SK-MEL-5 (cell line): ENCODE measurements around the gene RBP3. TPM values are rescaled to one million over a fixed set of nuclear protein-coding genes. Genes with fewer than 3 reads are reported as not detected.

Experiments
- DNase-seq: peaks from one replicate; pipeline ENCODE4 v3.0.0-alpha.2; 2016; ENCODE audit warnings: low read depth, low spot score
- in situ Hi-C: cut with HindIII; loops from 2 replicates; pipeline ENCODE4 v1.10.0; 2016; ENCODE audit warnings: low sequenced_read_pairs, high pct_unique_total_duplicates, low pct_unique_long_range_greater_than_20kb
- total RNA-seq: library from RNA; depleted of rRNA; stranded (reverse); fragments of >200 nt; shearing (Covaris generic); gene quantifications from 2 replicates; pipeline ENCODE4 v1.2.3, GENCODE V29; 2014

RBP3 gene
- total RNA-seq, 1 experiment from 2014 or later: not detected

GRCh38 chr10:47362199-47362598, 14.0 kb downstream of the RBP3 start:
- DNase-seq: no peak
- in situ Hi-C loops: no loop called here

DNA sequence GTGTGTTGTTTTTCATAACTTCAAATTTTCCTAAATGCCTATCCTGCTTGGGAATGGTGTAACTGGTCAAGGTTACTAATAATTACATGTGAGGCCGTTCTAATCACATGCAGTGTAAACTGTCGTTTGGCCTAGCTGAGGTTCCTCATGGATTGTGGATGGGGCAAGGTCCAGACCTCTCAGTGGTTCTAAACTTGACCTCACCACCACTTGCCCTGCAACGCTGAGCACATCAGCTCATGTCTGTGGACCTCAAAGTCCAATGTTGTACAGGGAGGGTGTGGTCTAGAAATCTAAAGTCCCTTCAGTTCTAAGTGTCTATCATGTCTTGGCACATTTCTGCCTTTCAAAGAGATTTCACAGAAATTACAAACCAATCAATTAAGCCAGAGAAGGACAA, 15.6 kb downstream of the RBP3 start:
- in situ Hi-C loops: no loop called here

GRCh38 chr10:47364366-47364765, 16.2 kb downstream of the RBP3 start:
- in situ Hi-C loops: no loop called here
- DNase-seq: no peak

More for the DNA sequence above, 15.6 kb downstream of the RBP3 start:
- no peak for DNase-seq

- DNase-seq: no peak
- in situ Hi-C loops: no loop called here
Measured at GRCh38 chr10:47364911-47365310, 16.7 kb downstream of the RBP3 start.

DNA sequence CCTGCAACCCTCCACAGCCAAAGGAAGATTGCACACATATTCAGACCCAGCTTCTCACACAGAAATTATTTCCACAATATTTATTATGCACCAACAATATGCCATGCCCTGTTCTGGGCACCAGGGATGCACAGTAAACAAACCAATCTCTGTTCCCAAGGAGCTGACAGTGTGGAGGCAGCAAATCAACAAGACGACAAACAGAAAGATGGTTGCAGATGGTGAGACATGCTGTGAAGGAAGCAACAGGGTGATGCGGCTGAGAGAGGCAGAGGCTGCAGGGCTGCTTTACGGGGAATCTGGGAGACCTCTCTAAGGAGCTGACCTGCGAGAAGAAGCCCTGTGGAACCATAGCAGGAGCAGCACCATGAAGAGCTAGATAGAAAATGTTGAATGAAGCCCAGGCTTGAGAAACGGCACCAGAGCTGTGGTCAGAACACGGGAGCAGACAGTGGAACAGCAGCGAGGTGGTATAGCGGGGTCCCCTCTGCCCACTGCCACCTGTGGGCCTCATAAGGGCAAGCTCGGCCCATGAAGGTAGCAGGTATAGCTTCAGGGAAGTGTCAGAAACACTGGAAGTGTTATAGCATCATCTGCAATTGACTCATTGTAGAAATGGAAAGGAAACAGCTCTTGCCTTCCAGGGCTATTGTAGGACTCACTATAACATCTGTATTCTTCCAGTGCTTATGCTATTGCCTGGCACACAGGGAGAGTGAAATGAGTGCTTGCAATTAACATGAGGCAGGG, 17.4 kb downstream of the RBP3 start:
- in situ Hi-C loops: no loop called here
- no peak for DNase-seq

- in situ Hi-C loops: no loop called here
- DNase-seq: no peak
Measured at GRCh38 chr10:47366181-47366631, 18.0 kb downstream of the RBP3 start.

DNA sequence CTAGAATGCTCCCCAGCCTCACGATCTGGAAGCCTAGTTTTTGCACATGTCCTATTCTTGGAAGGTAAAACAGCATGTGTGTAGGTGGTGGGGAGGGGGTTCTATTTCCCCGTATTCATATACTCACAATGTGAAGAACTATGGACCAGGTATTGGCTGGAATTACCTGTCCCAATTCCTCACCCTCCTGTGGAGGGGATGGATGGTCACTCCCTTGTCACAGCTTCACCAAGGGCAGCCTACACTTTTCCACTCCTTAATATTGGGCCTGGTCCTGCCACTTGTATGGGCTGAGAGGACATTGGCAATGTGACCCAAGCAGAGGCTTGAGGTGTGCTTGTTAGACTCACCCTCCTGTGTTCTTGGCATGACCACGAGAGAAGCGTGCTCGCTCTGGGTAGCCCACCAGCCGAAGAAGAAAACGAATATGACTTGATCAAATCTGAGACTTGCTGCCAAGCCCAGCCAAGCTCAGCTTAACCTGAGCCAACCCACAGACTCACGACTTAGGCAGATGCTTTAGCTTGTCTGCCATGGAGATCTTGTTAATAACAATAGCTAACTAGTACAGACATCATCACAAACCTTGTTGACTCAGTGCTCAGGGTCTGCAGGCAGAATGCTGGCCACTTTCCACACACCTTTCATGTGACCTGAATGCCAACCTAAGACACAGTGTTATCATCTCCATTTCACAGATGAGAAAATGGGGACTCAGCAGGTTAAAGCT, 18.7 kb downstream of the RBP3 start:
- in situ Hi-C loops: no loop called here
- DNase-seq: no peak

GRCh38 chr10:47367646-47368045, 19.5 kb downstream of the RBP3 start:
- DNase-seq: no peak
- in situ Hi-C loops: no loop called here

GRCh38 chr10:47368431-47369180, 20.4 kb downstream of the RBP3 start:
- no peak for DNase-seq
- in situ Hi-C loops: no loop called here

- no peak for DNase-seq
- in situ Hi-C loops: no loop called here
Measured at GRCh38 chr10:47369251-47369894, 21.2 kb downstream of the RBP3 start.

DNA sequence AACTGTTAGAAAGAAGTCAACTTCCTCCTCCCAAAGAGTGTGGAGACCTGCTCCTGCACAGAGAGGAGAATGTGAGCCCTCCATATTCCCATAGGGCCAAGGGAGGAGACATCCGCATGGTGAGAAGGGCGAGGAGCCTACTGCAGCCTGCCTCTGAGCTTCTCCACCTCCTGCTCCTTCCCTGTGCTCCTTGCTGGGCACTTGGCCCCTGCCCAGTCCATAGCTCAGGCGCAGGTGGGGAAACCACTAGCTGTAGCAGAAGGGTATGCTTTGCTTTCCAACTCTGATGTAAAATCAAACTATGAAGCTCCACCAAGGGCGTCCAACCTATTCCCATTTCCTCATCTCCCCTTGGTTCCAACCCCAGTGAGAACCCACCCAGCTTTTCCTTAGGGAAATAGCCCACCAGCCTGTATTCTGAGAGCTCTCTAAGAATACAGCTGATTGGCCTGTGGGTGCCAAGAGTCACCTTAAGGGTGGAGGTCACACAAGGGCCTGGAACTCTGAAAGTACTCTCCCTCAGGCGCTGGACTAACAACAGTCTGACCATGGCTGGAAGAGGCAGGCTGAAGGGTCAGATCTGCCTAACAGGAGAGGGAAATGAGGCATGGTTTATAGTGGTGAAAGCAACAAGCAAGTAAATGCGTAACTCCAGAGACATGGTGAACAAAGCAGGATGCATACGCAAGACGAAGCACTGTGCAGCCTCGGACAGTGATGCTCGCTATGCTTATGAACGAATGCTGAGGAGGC, 22.0 kb downstream of the RBP3 start:
- DNase-seq: no peak

DNA sequence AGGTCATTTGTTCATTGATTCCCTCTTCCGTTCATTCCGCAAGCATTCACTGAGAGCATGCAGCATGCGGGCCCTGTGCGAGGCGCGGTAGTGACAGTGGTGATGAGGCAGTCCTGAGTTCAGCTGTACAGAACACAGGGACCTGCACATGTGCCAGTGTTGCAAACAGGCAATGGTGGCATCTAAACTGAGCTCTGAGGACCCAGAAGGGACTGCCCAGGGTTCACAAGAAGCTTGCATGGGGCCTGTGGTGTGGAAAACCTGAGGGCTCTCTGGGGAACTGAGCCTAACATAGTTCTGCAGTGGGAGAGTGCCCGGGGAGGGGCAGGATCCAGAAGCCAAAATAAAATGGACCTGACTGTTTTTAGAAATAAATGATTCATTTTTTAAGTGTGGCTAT, 22.7 kb downstream of the RBP3 start:
- DNase-seq: no peak

More for the DNA sequence above, 22.0 kb downstream of the RBP3 start:
- in situ Hi-C loops: no loop called here

DNA sequence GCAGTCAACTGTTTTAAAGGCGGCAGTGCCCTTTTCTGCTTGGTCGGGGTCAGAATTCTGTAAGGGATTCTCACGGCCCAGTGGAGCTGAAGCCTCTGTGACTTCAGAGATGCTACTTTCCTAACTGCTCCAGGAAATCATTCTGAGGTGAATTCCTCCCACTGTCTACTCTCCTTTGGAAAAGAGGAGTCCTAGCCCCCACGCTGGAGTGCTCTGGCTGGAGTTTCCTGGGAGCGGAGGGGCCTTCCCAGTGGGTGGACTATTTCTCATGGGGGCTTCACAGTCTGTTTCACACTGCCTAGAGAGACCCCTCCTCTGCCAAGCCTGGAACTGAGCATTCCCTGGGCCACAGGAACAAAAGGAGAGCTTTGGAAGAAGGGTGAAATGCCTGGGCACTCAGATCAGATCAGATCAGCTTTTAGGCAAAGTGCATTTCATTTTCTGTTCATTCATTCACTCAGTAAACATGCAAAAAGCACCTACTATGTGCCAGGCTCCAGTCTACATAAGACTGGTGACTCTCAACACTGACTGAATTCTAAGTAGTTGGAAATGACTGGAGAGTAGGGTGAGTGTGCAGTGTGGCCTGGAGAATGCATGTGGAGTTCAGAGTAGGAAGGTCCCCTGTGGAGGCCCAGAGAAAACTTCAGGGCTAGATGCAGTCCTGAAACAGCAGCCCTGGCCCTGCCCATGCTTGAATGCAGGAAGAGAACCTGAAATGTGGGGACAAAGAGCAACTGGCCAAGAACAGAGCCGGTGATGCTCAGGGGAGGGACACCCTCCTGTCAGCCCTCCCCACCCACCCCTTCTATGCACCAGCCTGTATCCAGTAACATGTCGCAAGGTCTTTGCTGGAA, 23.7 kb downstream of the RBP3 start:
- in situ Hi-C loops: no loop called here
- no peak for DNase-seq

More for the DNA sequence above, 22.7 kb downstream of the RBP3 start:
- in situ Hi-C loops: no loop called here

- no peak for DNase-seq
- in situ Hi-C loops: no loop called here
Measured at GRCh38 chr10:47372726-47373125, 24.6 kb downstream of the RBP3 start.

DNA sequence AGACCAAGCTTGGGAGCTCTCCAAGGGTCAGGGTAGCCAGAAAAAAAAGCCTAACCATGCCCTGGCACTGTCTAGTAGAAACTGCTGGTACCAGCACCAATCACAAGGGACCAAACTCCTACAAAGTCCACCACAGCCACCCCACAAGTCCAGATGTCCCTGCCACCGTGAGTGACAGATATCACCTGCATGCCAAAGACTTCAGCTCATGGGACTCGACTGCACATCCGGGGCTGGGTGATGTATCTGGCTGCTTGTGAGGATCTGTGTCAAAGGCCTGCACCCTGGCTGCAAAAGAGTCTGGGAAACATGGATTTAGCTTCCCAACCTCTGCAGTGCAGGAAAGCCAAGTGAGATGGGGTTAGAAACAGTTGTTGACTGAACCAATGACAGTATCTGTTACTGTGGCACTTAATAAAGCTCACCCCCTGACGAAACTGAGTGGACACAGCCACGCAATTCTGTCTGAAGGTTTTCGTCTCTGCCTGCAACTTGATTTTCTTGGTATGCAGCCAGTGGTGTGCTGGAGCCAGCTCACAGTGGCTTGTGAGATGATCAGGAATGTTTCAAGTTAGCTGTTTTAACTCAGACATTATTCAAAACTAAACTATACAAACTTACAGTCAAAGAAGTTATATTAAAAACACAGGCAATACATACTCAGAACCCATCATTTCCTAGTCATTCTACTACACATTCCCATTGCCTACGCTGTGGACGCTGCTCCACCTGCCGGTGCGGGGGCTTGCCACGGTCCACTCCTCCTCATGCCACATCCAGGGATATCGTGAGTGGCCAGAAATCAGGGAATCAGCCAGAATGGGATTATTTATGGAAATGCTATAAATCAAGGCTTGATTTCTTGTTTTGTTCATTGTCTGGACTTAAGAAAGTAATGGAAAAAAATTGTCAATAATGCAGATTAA, 26.7 kb downstream of the RBP3 start:
- in situ Hi-C loops: no loop called here
- DNase-seq: no peak
